ENCODE results near the gene SRRT.
"Not testable (repeated sequence)": the region's sequence is repeated elsewhere in the genome, so short reads cannot be mapped to it uniquely, and the experiment has no call there.

Gene SRRT

GRCh38 chr7:100895956-100896731 lies 21.2 kb downstream of the SRRT start:
- peak; percentile 59 for DNase-seq

- no peak for DNase-seq
Measured at GRCh38 chr7:100896732-100897608, 22.1 kb downstream of the SRRT start.

- DNase-seq, result no peak
Measured at GRCh38 chr7:100897772-100898454, 23.0 kb downstream of the SRRT start.

GRCh38 chr7:100899432-100899831 lies 24.5 kb downstream of the SRRT start:
- DNase-seq, result no peak

GRCh38 chr7:100900978-100901377 lies 26.1 kb downstream of the SRRT start:
- DNase-seq, result no peak

GRCh38 chr7:100901921-100902332 lies 27.0 kb downstream of the SRRT start:
- DNase-seq, result no peak

GRCh38 chr7:100902638-100903037 lies 27.7 kb downstream of the SRRT start:
- no peak for DNase-seq

GRCh38 chr7:100908512-100908911 lies 33.6 kb downstream of the SRRT start:
- no peak for DNase-seq

GRCh38 chr7:100910443-100910842 lies 35.5 kb downstream of the SRRT start:
- peak; percentile 85 for DNase-seq

GRCh38 chr7:100911484-100911883 lies 36.6 kb downstream of the SRRT start:
- no peak for DNase-seq

GRCh38 chr7:100914208-100914878 lies 39.4 kb downstream of the SRRT start:
- no peak for DNase-seq

GRCh38 chr7:100914879-100915447 lies 40.1 kb downstream of the SRRT start:
- DNase-seq, result peak; percentile 93

- DNase-seq, result not testable (repeated sequence)
Measured at GRCh38 chr7:100919335-100919734, 44.4 kb downstream of the SRRT start.

GRCh38 chr7:100919779-100920437 lies 45.0 kb downstream of the SRRT start:
- DNase-seq, result not testable (repeated sequence)

GRCh38 chr7:100921039-100921438 lies 46.1 kb downstream of the SRRT start:
- no peak for DNase-seq

- not testable (repeated sequence) for DNase-seq
Measured at GRCh38 chr7:100923616-100924015, 48.7 kb downstream of the SRRT start.

- no peak for DNase-seq
Measured at GRCh38 chr7:100929808-100930174, 54.9 kb downstream of the SRRT start.

- no peak for DNase-seq
Measured at GRCh38 chr7:100933734-100934133, 58.8 kb downstream of the SRRT start.

GRCh38 chr7:100935381-100935780 lies 60.5 kb downstream of the SRRT start:
- DNase-seq, result not testable (repeated sequence)

GRCh38 chr7:100936167-100936566 lies 61.3 kb downstream of the SRRT start:
- not testable (repeated sequence) for DNase-seq

Data from inflammatory macrophage treated with lipopolysaccharide for 4 hours (primary cell).